GM18868 (cell line): Measurements from ENCODE around the gene PDE7B.
"Not testable (repeated sequence)": the region's sequence is repeated elsewhere in the genome, so short reads cannot be mapped to it uniquely, and the experiment has no call there.

Experiments used
- ATAC-seq: cut with Tn5 transposase; IDR thresholded peaks from one replicate; pipeline ENCODE4 v1.9.1; 2021; ENCODE audit warnings: mild to moderate bottlenecking, moderate library complexity; ENCODE audit not compliant: unreplicated experiment

PDE7B gene

DNA sequence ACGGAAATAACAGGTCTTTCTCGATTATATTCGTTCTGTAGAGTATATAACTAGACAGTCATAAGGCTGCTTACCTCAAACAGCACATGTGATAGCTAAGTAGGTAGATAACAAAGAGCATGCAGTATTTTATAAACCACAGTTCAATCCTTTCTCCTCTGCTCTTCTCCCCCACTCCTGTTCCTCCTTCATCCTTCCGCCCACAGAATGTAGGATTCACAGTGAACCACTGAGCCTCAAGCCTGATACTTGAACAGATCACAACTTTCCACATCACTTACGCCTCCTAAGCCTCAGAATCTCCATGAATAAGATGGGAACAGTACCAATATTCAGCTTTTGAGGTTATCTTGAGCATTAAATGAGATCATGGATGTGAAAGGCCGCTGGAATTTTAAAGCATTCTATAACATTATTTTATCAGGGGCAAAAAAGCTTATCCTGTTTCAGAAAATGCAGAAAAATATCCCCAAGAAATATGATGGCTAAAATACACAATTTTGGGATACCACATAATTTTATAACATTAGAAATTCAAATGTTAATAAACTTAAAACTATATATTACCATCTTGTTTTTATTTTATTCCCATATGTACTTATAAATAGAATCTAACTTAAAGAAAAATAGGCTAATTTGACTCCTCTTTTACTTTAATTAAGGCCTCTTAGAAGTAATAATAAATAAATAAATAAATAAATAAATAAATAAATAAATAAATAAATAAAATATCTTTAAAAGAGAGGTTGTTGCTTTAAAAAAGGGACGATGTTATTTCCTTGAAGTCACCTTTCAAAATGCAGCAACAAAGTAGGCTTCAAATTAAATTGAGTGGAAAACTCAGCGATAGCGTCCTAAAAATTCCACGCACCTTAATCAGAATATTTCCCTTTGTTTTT is 365.3 kb downstream of the PDE7B start:
- ATAC-seq = no peak

GRCh38 chr6:136224974-136225373 is 373.5 kb downstream of the PDE7B start:
- ATAC-seq = not testable (repeated sequence)

DNA sequence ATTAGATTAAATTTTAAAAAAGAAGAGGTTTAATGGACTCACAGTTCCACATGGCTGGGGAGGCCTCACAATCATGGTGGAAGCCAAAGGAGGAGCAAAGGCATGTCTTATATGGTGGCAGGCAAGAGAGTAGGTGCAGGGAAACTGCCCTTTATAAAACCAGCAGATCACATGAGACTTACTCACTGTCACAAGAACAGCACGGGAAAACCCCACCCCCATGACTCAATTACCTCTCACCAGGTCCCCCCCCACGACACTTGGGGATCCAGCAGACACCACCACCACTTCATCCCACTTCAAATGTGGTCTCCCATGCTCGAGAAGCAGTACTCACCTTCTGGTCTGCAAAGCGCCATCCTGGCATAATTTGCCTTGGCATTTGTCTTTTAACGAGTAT is 374.0 kb downstream of the PDE7B start:
- ATAC-seq = no peak

- ATAC-seq = peak; percentile 65
Observed at GRCh38 chr6:136226027-136226673, 374.6 kb downstream of the PDE7B start.

DNA sequence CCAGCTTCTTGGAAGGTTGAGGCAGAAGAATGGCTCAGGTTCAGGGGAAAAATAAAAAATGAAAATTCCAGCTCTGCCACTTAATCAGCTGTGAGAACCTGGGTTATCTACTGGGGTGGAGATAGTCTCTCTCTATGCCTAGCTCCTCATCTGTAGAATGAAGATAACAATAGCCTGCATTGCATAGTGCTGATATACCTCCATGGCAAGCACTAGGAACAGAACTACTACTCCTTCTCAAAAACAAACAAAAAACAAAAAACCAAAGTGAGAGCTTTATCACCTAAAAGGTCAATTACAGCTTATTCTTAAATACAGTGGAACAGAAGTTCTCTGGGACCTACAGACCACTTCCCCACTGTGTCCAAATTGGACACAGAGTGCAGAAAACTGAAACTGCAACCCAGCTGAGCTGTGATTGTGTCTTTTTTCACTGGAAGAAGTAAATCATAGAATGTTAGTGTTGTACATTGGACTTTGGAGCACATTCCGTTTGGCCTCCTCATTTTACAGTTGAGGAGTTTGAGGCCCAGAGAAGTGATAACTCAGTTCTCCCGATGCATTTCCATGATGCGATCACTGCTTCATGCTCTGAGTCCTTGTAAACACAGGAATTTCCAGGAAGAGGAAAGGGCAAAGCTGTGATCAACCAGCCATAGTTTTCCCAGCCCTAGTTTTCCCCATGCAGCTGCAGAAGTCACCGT is 375.3 kb downstream of the PDE7B start:
- peak; percentile 12 for ATAC-seq

GRCh38 chr6:136228814-136229213 is 377.3 kb downstream of the PDE7B start:
- peak; percentile 56 for ATAC-seq

- ATAC-seq = no peak
Observed at GRCh38 chr6:136230219-136230853, 378.8 kb downstream of the PDE7B start.

- ATAC-seq = no peak
Observed at GRCh38 chr6:136232701-136233100, 381.2 kb downstream of the PDE7B start.

DNA sequence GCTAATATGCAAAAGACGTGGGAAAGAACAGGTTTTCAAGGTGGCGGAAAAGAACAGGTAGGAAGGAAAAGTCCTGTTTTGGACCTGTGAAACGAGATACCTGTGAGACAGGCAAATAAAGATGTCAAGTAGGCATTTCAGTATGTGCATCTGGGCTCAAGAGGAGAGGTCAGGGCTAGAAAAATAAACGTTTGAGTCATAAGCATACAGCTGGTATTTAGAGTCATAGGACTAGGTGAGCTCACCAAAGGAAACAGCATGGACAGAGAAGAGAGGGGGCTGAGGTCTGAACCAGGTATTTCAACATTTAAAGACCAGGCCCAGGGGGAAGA is 383.7 kb downstream of the PDE7B start:
- no peak for ATAC-seq

- ATAC-seq = no peak
Observed at GRCh38 chr6:136236466-136237293, 385.2 kb downstream of the PDE7B start.

- no peak for ATAC-seq
Observed at GRCh38 chr6:136244061-136244616, 392.6 kb downstream of the PDE7B start.
